Measurements from ENCODE around the gene SLC19A2. TPM values are rescaled to one million over a fixed set of nuclear protein-coding genes. Genes with fewer than 3 reads are reported as not detected.
A peak's percentile ranks its signal among the peaks of the same experiment; 100 is the strongest.
"Not testable (repeated sequence)": the region's sequence is repeated elsewhere in the genome, so short reads cannot be mapped to it uniquely, and the experiment has no call there.

The SLC19A2 gene
- 10 to 100 TPM; 19.0 to 38.8 (median 20.6) TPM for total RNA-seq

- WGBS, result under 1% methylated on average over 46 of the region's 85 CpGs
- Histone ChIP-seq H3K9me3 (no peaks in the 10 kb centered on the region), H3K27me3 (no peaks in the 10 kb centered on the region), H3K36me3 (no peaks in the 10 kb centered on the region), H3K4me3 (peak within 1 kb of the TSS; percentile 77 to 85 (median 80)), H3K27ac (replicated peaks in 1 of 4) (peak within 1 kb of the TSS; percentile 96 to 99 (median 98)), H3K4me1 (peaks cover 9 to 52% (median 50%) of the 10 kb centered on the region in 4 donors)
- intact Hi-C loops (cut with DNase I), result loop anchor here (10.0 kb wide), 1 partner anchor 381 kb away; the partner anchor contains the start of gene ATP1B1
- TF ChIP-seq POLR2AphosphoS5 (IDR thresholded peaks at IDR 0.05), result peak; percentile 95 to 99
- peak; percentile 99 for TF ChIP-seq EP300 (IDR thresholded peaks at IDR 0.05)
- TF ChIP-seq POLR2A (IDR thresholded peaks at IDR 0.05; ENCODE audit: low read depth), result peak; percentile 91
- peak; percentile 41 to 47 (median 43) for TF ChIP-seq CTCF (IDR thresholded peaks at IDR 0.05)
- peak; percentile 100 for DNase-seq (ENCODE audit: extremely low spot score)
These were observed at the start of gene SLC19A2 for GRCh38 chr1:169485431-169486280. Gene SLC19A2 (minus strand): TSS chr1:169485944. CDS start chr1:169485766, 178 bp downstream.

- H3K36me3 ChIP-seq, result no peaks in the 10 kb centered on the region
- H3K4me3 ChIP-seq, result no peak overlapping the region
- no peak overlapping the region for H3K27ac ChIP-seq (replicated peaks in 1 of 4)
- no peaks in the 10 kb centered on the region for H3K9me3 ChIP-seq
- TF ChIP-seq POLR2AphosphoS5 (IDR thresholded peaks at IDR 0.05) (no peak), POLR2A (IDR thresholded peaks at IDR 0.05; ENCODE audit: low read depth) (no peak), CTCF (IDR thresholded peaks at IDR 0.05) (no peak)
- WGBS, result 88% methylated on average over 2 of the region's 2 CpGs
- DNase-seq (ENCODE audit: extremely low spot score), result no peak
- H3K4me1 ChIP-seq, result no peaks in the 10 kb centered on the region
- intact Hi-C loops (cut with DNase I), result no loop called here
- no peaks in the 10 kb centered on the region for H3K27me3 ChIP-seq
These were observed 48.9 kb upstream of the SLC19A2 start for GRCh38 chr1:169534653-169535052.

- intact Hi-C loops (cut with DNase I); H3K36me3 ChIP-seq; H3K4me3 ChIP-seq; H3K4me1 ChIP-seq; DNase-seq (ENCODE audit: extremely low spot score); H3K9me3 ChIP-seq; H3K27ac ChIP-seq (replicated peaks in 1 of 4); H3K27me3 ChIP-seq: not testable (repeated sequence)
- WGBS, result 86% methylated on average over 9 of the region's 9 CpGs
These were observed 47.9 kb upstream of the SLC19A2 start for GRCh38 chr1:169533528-169534190.

- H3K4me1 ChIP-seq, result no peaks in the 10 kb centered on the region
- intact Hi-C loops (cut with DNase I), result no loop called here
- WGBS, result 84% methylated on average over 3 of the region's 3 CpGs
These were observed 44.7 kb upstream of the SLC19A2 start for GRCh38 chr1:169530448-169530847.

More at GRCh38 chr1:169530448-169530847, 44.7 kb upstream of the SLC19A2 start:
- H3K36me3 ChIP-seq, result peaks cover 0 to 8% (median 0%) of the 10 kb centered on the region in 4 donors
- no peak for TF ChIP-seq POLR2A (IDR thresholded peaks at IDR 0.05; ENCODE audit: low read depth)
- no peak for TF ChIP-seq POLR2AphosphoS5 (IDR thresholded peaks at IDR 0.05)
- TF ChIP-seq CTCF (IDR thresholded peaks at IDR 0.05), result no peak
- TF ChIP-seq EP300 (IDR thresholded peaks at IDR 0.05), result no peak
- no peak for DNase-seq (ENCODE audit: extremely low spot score)
- H3K27ac ChIP-seq (replicated peaks in 1 of 4), result no peak overlapping the region
- no peak overlapping the region for H3K4me3 ChIP-seq
- no peaks in the 10 kb centered on the region for H3K9me3 ChIP-seq
- H3K27me3 ChIP-seq, result no peaks in the 10 kb centered on the region
